ENCODE results near the gene PPARG.

DNA sequence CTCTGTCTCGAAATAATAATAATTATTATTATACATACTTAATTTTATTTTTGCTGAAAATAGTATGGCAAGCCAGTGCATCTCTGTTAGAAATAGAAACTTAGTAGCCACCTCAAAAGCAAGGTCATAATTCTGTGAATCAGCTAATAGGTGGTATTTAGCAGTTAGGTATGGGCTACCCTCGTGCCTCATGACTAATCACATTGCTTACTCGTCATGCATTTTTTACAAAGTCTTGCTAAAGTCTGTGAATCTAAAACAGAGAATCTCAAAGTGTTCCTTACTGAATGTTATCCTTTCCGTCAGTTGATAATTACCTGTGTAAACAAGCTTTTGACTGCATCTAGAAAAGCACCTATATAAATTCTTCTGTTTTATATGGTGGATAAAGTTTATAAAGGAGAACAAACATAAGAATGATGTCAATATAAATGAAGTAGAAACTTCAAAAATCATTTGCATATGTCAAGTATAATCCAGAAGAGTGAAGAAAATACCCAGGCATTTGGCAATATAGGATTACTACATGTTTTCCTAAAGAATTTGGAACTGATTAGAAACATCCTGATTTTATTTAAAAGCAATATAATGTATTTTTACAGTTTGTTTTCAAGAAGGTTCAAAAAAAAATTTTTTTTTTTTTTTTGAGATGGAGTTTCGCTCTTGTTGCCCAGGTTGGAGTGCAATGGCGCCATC, 6.2 kb downstream of the PPARG start:
- no peak for TF ChIP-seq POLR2AphosphoS5 (IDR thresholded peaks at IDR 0.05)
- TF ChIP-seq, protein P1, sequence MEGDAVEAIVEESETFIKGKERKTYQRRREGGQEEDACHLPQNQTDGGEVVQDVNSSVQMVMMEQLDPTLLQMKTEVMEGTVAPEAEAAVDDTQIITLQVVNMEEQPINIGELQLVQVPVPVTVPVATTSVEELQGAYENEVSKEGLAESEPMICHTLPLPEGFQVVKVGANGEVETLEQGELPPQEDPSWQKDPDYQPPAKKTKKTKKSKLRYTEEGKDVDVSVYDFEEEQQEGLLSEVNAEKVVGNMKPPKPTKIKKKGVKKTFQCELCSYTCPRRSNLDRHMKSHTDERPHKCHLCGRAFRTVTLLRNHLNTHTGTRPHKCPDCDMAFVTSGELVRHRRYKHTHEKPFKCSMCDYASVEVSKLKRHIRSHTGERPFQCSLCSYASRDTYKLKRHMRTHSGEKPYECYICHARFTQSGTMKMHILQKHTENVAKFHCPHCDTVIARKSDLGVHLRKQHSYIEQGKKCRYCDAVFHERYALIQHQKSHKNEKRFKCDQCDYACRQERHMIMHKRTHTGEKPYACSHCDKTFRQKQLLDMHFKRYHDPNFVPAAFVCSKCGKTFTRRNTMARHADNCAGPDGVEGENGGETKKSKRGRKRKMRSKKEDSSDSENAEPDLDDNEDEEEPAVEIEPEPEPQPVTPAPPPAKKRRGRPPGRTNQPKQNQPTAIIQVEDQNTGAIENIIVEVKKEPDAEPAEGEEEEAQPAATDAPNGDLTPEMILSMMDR (IDR thresholded peaks at IDR 0.05), result no peak
- no peak for TF ChIP-seq POLR2A (IDR thresholded peaks at IDR 0.05)
- no peak for TF ChIP-seq EP300 (IDR thresholded peaks at IDR 0.05)

Measured in suprapubic skin (tissue), 4 donors.